Stimulated activated naive CD8-positive, alpha-beta T cell treated with anti-CD3 and anti-CD28 coated beads, Interleukin-15, Interleukin-2, amounts not matched to agents 100 ng/mL and 50 ng/mL, for 24 hours (primary cell): ENCODE results near the gene EXOC3L1.

Experiments
- H3K27ac Mint-ChIP-seq: one replicate; pipeline ENCODE4 v1.8.0; 2021; ENCODE audit warnings: mild to moderate bottlenecking, mixed read lengths
- H3K27me3 Mint-ChIP-seq: one replicate; pipeline ENCODE4 v1.8.0; 2021; ENCODE audit warnings: mixed read lengths
- H3K36me3 Mint-ChIP-seq: one replicate; pipeline ENCODE4 v1.8.0; 2021; ENCODE audit warnings: low read depth, mixed read lengths
- H3K4me1 Mint-ChIP-seq: one replicate; pipeline ENCODE4 v1.8.0; 2021; ENCODE audit warnings: low read depth, mixed read lengths
- H3K4me3 Mint-ChIP-seq: one replicate; pipeline ENCODE4 v1.8.0; 2021; ENCODE audit warnings: mild to moderate bottlenecking, mixed read lengths
- H3K9me3 Mint-ChIP-seq: one replicate; pipeline ENCODE4 v1.8.0; 2021; ENCODE audit warnings: mixed read lengths

EXOC3L1 gene

DNA sequence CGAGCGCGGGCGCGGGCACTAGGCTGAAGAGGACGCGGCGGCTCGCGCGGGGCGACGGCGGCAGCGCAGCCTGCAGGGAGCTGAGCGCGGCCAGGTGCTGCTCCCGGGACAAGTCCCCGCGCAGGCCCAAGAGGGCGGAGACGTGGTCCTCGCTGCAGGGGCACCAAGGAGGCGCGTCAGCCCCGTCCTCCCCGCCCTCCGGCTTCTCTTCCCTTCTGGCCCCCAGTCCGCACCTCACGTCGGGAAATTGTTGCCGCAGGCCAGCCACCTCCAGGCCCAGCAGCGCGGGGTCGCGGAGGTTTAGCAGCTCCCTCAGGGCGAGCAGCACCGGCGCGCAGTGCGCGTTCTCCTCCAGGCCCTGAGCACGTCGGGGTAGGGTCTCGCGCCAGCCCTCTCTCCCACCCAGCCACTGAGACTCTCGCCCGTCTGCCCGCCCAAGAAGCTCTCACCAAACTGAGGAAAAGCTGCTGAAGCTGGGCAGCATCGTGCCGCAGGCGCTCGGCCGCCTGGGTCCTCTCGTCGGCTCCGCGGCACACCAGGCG, 5.4 kb downstream of the EXOC3L1 start:
- Mint-ChIP-seq H3K27ac (no peak overlapping the region), H3K36me3 (no peaks in the 10 kb centered on the region), H3K27me3 (peaks cover 12% of the 10 kb centered on the region), H3K4me3 (peak overlapping the region; percentile 43), H3K9me3 (no peaks in the 10 kb centered on the region), H3K4me1 (peaks cover 14% of the 10 kb centered on the region)

DNA sequence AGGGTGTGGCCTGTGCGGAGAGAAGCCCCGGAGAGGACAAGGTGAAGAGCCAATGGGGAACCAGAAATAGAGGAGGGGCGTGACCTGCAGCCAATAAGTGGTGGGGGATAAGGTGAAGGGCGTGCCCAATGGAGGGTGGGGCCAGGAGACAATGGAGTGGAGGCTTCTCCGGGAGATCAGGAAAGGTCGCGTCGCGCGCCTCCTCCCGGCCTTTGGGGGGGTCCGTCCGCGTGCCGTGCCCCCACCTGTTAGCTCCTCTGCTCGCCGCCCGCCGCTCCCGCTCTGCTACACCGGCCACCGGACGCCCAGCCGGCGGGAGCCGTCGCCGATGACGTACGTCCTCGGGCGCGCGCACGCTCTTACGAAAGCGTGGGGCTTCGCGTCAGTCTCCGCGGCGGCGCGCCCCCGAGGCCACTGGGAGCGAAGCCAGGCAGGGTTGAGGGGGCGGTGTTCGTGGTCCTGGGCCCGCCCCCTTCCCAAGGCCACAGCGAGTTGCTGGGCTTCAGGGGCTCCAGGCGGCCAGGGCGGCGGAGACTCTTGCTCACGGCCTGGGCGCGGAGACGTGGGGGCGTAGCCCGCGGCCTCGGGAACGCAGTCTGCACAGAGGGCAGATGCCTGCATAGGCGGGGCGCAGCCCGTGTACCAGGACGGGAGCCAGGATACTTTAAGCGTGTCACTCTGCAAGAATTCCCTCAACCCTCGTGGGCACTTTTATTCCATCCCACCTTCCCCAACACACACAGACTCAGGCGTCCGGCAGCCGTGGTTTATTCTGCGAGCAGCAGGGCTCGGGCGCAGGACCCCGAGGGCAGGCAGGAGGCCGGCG, 6.1 kb downstream of the EXOC3L1 start, which contains the start of gene MATCAP1:
Gene MATCAP1, minus strand, starts transcription at position 337 of the 826 bp plus-strand sequence. CDS start 3,353 bp downstream, outside the sequence.
- H3K27me3 Mint-ChIP-seq = peaks cover 15% of the 10 kb centered on the region
- peak within 1 kb of the TSS; percentile 43 for H3K4me3 Mint-ChIP-seq
- no peak within 1 kb of the TSS for H3K27ac Mint-ChIP-seq
- no peaks in the 10 kb centered on the region for H3K9me3 Mint-ChIP-seq
- peaks cover 15% of the 10 kb centered on the region for H3K4me1 Mint-ChIP-seq
- no peaks in the 10 kb centered on the region for H3K36me3 Mint-ChIP-seq

DNA sequence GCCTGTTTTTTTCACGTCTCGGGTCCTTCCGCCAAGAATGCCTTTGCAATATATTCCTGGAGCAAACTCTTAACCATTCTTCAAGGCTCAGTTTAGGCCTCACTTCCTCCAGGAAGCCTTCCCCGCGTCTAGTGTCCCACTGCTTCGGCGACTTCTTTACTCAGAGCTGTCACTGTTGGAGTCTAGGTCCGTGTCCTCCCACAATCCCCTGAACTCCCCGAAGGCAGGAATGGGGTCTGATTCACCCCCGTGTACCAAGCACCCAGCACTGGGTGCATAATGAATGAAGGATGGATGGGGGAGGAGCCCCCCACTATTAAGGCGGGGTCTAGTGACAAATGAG, 6.7 kb downstream of the EXOC3L1 start:
- H3K36me3 Mint-ChIP-seq = no peaks in the 10 kb centered on the region

DNA sequence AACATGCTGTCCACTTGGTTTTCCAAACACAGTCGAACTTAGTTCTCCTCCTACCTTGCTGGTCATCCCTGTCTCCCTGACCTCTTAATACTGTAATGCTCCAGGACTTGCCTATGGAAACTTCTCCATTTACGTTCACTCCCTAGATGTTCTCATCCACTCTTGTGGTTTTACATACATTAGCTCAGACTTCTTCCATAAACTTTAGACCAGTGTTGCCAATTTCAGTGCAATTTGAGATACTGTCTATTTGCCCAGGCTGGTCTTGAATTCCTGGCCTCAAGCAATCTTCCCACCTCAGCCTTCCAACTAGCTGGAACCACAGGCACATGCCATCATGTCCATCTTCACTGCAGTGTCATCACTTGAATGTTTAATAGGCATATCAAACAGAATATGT, 7.6 kb downstream of the EXOC3L1 start:
- no peak overlapping the region for H3K27ac Mint-ChIP-seq
- H3K9me3 Mint-ChIP-seq = no peaks in the 10 kb centered on the region
- H3K4me1 Mint-ChIP-seq = peaks cover 30% of the 10 kb centered on the region
- H3K36me3 Mint-ChIP-seq = no peaks in the 10 kb centered on the region
- no peak overlapping the region for H3K4me3 Mint-ChIP-seq
- peaks cover 25% of the 10 kb centered on the region for H3K27me3 Mint-ChIP-seq

More for the DNA sequence above, 6.7 kb downstream of the EXOC3L1 start:
- H3K9me3 Mint-ChIP-seq = no peaks in the 10 kb centered on the region
- H3K27ac Mint-ChIP-seq = no peak overlapping the region
- H3K27me3 Mint-ChIP-seq = peaks cover 19% of the 10 kb centered on the region
- peaks cover 20% of the 10 kb centered on the region for H3K4me1 Mint-ChIP-seq
- H3K4me3 Mint-ChIP-seq = no peak overlapping the region

DNA sequence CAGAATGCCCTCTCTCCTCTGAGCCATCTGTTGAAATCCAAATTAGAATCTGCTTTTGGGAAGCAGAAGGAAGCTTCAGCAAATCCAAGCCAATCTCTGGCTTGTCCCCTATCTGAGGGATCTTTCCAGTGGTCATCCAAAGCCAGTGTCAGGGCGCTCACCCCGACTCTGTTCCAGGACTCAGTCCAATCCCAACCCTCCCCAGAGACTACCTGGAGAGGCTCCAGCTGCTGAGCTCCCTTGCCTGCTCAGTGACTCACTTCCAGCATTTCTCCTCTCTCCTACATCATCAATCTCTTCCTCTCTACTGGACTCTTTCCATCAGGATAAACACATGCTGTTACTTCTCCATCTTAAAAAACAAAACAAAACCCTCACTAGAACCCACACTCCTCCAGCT, 8.6 kb downstream of the EXOC3L1 start:
- Mint-ChIP-seq H3K4me3 (no peak overlapping the region), H3K27me3 (peaks cover 29% of the 10 kb centered on the region), H3K27ac (no peak overlapping the region), H3K4me1 (peaks cover 33% of the 10 kb centered on the region), H3K9me3 (no peaks in the 10 kb centered on the region), H3K36me3 (no peaks in the 10 kb centered on the region)

DNA sequence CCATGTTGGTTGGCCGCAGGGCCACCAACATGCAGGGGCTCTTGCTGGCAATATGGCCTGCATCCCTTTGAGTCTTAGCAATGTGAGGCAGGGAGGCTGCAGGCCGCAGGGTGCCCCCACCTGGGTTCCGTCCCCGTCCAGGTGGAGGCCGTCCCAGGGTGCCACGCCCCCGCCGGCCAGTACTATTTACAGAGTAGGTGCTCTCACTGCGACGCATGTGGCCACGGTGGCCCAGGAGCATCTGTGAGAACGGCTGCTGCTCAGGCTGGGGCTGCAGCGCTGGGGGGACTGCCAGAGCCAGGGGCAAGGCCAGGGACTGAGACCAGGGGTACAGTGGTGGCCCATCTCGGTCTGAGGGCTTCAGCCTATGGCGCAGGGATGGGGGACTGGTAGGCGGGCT, 9.8 kb downstream of the EXOC3L1 start:
- Mint-ChIP-seq H3K27ac (no peak overlapping the region), H3K9me3 (no peaks in the 10 kb centered on the region), H3K36me3 (no peaks in the 10 kb centered on the region), H3K4me1 (peaks cover 25% of the 10 kb centered on the region), H3K4me3 (no peak overlapping the region), H3K27me3 (peaks cover 35% of the 10 kb centered on the region)

DNA sequence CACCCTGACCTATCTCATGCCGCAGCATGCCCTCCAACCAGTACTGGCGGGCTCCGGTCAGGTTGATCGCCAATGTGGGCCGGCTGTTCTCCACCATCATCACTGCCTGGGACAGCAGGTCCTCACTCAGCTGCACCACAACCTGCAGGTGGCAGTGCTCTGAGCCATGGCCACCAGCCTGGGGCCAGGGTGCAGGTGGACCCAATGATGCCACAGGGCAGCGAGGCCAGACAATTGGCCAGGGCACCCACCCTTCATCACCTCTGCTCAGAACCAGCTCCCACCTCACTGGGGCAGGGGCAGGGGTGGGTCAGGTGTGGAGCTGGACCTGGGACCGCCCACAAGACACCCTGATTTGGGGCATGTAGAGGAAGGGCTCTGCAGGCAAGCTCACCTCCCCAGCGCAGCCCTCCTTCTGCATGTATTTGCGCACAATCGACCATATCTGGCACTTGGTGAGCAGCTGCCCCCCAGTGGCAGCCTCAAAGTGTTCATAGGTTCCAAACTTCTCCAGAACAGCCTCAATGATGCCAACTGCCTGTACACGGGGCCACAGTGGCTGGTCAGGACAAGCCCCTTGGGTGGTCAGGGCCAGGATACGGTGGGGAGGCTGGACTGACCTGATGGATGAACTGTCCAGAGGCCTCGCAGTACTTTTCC, 10.4 kb downstream of the EXOC3L1 start:
- Mint-ChIP-seq H3K4me1 (peaks cover 19% of the 10 kb centered on the region), H3K27me3 (peaks cover 34% of the 10 kb centered on the region), H3K27ac (no peak overlapping the region), H3K9me3 (no peaks in the 10 kb centered on the region), H3K4me3 (no peak overlapping the region), H3K36me3 (no peaks in the 10 kb centered on the region)

DNA sequence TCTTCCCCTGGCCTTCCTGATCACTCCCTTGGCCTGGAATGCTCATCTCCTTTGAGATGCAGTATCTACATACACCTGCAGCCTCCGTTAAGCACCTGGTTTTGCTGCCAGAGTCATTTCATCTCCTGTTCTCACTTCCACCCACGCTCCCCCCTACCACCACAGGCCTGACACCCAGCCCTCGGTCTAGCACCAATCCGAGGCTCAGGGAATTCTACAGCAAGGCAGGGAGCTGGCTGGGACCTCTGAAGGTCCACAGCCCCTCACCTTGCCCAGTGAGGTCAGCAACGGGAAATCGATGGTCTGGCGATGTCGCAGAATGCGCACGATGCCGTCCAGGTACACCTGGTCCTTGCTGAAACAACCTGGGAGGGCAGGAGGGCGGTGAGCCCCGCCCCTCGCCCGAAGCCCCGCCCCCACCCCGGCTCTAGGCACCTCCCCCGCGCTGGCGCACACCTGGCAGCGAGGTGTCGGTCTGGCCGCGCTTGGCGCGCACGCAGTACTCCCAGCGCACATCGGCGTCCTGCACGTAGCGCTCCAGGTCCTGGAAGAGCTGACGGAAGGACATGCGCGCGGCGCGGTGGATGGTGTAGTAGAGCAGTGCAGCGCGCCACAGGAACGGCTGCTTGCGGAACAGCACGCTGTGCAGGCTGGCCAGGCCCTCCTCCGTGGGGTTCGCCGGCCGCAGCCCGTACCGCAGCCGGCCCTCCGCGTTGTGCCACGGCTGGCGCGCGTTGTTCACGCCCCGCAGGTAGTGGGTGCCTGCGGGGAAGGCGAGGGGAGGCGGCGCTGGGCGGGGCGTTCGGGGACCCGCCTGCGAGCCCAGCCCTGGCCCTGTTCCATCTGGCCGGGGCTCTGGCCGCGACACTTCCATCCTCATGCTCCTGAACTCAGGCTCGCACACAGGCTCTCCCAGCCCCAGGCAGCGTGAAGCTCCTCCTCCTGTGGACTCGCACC, 11.9 kb downstream of the EXOC3L1 start:
- peaks cover 45% of the 10 kb centered on the region for H3K27me3 Mint-ChIP-seq
- no peaks in the 10 kb centered on the region for H3K36me3 Mint-ChIP-seq
- peak overlapping the region; percentile 41 for H3K4me3 Mint-ChIP-seq
- H3K9me3 Mint-ChIP-seq = no peaks in the 10 kb centered on the region
- no peak overlapping the region for H3K27ac Mint-ChIP-seq
- peaks cover 32% of the 10 kb centered on the region for H3K4me1 Mint-ChIP-seq

DNA sequence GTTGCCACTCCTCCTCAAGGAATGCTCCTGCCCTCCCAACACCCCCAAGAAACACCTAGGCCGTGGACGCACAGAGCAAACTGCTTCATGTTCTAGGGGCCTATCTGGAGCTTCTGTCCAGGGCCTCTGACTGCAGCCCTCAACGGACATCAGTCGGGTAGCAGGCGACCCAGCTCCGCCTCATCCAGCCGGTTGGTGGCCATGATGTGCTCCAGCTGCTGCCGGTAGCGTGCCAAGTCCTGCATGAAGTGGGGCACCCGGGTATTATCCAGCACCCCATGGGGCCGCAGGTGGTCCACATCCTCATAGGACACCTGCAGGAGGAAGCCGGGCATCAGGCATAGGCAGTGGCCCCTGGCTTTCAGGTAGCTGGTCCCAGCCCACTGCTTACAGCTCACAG, 13.3 kb downstream of the EXOC3L1 start:
- H3K4me3 Mint-ChIP-seq = no peak overlapping the region
- H3K9me3 Mint-ChIP-seq = no peaks in the 10 kb centered on the region

DNA sequence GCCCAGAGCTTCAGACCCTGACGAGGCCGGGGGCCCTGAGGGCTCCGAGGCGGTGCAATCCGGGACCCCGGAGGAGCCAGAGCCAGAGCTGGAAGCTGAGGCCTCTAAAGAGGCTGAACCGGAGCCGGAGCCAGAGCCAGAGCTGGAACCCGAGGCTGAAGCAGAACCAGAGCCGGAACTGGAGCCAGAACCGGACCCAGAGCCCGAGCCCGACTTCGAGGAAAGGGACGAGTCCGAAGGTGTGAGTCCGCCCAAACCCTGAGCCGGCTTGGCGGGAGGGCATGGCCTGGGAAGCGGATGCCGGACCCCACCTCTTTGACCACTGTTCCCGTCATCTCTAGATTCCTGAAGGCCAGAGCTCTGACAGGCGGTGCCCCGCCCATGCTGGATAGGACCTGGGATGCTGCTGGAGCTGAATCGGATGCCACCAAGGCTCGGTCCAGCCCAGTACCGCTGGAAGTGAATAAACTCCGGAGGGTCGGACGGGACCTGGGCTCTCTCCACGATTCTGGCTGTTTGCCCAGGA, 15.2 kb downstream of the EXOC3L1 start:
- Mint-ChIP-seq H3K4me3 (no peak overlapping the region), H3K9me3 (no peaks in the 10 kb centered on the region), H3K27ac (no peak overlapping the region), H3K27me3 (peaks cover 69% of the 10 kb centered on the region), H3K36me3 (no peaks in the 10 kb centered on the region), H3K4me1 (peaks cover 43% of the 10 kb centered on the region)

More for the DNA sequence above, 13.3 kb downstream of the EXOC3L1 start:
- Mint-ChIP-seq H3K27me3 (peaks cover 55% of the 10 kb centered on the region), H3K27ac (no peak overlapping the region), H3K36me3 (no peaks in the 10 kb centered on the region), H3K4me1 (peaks cover 33% of the 10 kb centered on the region)

DNA sequence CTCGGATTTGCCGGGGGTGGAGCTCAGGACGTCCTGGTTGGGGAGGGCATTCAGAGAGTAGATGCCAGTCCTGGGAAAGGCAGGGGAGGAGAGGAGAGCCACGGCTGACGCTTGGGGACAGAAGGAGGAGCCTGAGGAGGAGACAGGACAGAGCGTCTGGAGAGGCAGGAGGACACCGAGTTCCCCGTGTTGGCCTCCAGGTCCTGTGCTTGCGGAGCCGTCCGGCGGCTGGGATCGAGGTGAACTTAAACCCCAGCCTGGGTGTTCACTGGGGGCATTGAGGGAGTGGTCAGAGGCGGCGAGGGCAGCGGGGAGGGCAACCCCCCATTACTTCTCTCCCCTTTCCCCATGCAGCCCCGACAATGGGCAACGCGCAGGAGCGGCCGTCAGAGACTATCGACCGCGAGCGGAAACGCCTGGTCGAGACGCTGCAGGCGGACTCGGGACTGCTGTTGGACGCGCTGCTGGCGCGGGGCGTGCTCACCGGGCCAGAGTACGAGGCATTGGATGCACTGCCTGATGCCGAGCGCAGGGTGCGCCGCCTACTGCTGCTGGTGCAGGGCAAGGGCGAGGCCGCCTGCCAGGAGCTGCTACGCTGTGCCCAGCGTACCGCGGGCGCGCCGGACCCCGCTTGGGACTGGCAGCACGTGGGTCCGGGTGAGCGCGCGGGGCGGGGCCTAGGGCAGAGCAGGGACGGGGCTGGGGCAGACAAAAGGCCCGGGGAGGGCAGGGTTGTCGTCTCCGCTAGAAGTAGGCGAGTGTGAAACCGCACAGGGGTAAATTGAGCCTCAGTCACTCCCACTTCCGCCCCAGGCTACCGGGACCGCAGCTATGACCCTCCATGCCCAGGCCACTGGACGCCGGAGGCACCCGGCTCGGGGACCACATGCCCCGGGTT, 15.9 kb downstream of the EXOC3L1 start:
- Mint-ChIP-seq H3K4me3 (peak overlapping the region; percentile 81), H3K27ac (peak overlapping the region; percentile 76), H3K4me1 (peaks cover 45% of the 10 kb centered on the region), H3K27me3 (peaks cover 73% of the 10 kb centered on the region), H3K9me3 (no peaks in the 10 kb centered on the region), H3K36me3 (no peaks in the 10 kb centered on the region)

DNA sequence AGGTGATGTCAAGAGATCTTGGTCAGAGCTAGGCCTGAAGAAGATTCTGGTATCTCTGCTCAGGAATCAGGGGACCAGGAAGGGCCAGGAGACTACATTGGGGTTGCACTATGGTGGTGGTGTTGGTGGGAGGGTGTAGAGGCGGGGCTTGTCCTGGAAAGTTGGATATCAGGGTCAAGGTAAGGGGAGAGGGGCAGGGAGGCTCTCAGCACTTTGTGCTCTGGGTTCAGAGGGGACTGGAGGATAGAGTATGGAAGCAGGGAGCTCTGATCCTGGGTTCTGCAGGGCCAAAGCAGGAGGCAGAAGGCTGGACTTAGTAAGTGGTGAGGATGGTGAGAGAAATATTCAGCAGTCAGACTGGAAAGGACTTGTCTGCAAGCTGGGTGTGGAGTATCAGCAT, 16.6 kb downstream of the EXOC3L1 start:
- peak overlapping the region; percentile 81 for H3K4me3 Mint-ChIP-seq
- H3K4me1 Mint-ChIP-seq = peaks cover 39% of the 10 kb centered on the region
- H3K36me3 Mint-ChIP-seq = no peaks in the 10 kb centered on the region
- no peaks in the 10 kb centered on the region for H3K9me3 Mint-ChIP-seq
- H3K27ac Mint-ChIP-seq = peak overlapping the region; percentile 76
- H3K27me3 Mint-ChIP-seq = peaks cover 75% of the 10 kb centered on the region

DNA sequence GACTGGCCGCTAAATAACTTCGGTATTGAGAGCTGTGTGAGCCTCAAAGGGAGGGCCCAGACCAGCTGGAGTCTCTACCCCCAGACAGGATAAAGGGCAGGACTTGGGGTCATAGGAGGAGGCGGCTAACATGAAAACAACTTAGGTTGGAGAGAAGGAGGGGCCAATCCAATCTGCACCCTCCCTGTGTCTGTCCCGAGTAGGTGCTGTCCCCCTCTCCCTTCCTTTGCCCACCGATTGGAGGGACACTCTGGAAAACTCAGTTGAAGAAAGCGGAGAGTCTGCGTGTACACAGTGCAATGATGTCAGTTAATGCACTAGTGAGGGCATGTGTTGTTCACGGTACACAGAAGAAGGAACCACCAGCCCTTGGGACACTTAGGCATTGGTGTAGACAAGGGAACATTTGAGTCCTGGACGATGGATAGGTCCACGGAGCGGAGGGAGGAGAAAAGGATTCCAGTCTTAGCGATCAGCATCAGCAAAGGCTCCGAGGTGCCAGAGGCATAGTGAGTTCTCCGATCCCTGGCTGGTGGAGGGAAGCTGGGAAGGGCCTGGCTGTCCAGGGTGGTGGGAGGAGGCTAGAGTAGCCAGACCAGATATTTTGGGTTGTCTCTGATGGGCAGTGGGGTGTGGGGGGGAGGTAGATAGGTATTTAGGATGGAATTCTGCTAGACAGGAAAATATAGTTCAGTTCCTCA, 18.8 kb downstream of the EXOC3L1 start:
- peak overlapping the region; percentile 62 for H3K4me3 Mint-ChIP-seq
- H3K9me3 Mint-ChIP-seq = no peaks in the 10 kb centered on the region
- no peaks in the 10 kb centered on the region for H3K36me3 Mint-ChIP-seq
- peaks cover 27% of the 10 kb centered on the region for H3K4me1 Mint-ChIP-seq
- no peak overlapping the region for H3K27ac Mint-ChIP-seq
- H3K27me3 Mint-ChIP-seq = peaks cover 77% of the 10 kb centered on the region
